Measurements from ENCODE around the gene COPZ2.
"Not testable (repeated sequence)": the region's sequence is repeated elsewhere in the genome, so short reads cannot be mapped to it uniquely, and the experiment has no call there.

Gene COPZ2

DNA sequence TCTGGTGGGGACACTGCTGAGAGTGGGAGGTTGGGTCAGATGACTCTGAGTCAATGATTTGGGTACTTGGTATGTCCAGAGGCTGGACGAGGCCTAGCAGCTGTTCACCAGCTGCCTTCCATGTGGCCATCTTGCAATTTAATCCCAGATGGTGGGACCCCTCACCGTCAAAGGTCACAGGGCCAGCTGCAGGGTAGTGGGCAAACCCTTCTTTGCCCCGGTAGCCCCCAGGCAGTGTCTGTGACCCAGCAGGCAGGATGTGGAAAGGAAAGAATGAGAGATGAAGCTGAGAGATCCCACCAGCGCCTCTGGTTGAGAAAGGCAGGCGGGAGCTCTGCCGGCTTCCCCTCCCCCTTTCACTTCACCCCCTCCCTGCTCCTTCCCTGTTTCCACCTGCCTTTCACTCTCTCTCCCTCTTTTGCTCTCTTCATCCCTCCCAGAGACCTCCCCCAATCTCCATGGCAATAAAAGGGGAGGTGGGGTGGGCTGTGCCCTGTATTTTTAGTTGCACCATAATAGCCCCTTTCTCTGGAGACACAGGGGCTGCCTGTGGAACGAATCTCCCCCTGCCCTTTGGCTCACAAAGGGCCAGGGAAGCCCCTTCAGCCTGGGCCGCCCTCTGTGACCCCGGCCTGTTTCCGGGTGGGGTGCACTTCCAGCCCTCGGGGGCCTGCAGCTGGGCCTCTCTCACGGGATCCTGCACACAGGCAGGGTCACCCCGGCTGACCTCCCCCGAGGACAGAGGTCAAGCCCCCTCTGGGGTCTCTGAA is 46.5 kb downstream of the COPZ2 start:
- no peak overlapping the region for H3K4me3 ChIP-seq (ENCODE audit: low read depth, low read length)
- no peak for DNase-seq (ENCODE audit: low read depth)

DNA sequence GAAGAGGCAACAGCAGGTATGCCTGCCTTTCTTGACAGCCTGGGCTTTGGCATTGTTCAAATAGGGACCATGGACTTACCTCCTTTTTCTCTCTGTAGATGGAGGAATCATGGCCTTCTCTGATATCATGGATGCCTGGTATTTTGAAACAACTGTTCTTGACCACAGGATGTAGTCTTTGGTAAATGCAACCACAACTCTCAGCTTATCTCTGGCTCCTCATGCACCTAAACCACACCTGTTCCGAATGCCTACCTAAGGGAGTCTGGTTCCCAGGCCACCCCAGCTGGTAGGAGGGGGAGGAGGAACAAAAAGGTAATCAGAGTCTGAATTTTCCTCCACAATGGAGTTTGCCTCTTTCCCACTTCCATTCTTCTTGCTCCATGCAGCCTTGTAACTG is 47.9 kb downstream of the COPZ2 start:
- TF ChIP-seq, protein P1, sequence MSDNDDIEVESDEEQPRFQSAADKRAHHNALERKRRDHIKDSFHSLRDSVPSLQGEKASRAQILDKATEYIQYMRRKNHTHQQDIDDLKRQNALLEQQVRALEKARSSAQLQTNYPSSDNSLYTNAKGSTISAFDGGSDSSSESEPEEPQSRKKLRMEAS (IDR thresholded peaks at IDR 0.05; ENCODE audit: low read depth, low read length): no peak
- TF ChIP-seq, protein P2, sequence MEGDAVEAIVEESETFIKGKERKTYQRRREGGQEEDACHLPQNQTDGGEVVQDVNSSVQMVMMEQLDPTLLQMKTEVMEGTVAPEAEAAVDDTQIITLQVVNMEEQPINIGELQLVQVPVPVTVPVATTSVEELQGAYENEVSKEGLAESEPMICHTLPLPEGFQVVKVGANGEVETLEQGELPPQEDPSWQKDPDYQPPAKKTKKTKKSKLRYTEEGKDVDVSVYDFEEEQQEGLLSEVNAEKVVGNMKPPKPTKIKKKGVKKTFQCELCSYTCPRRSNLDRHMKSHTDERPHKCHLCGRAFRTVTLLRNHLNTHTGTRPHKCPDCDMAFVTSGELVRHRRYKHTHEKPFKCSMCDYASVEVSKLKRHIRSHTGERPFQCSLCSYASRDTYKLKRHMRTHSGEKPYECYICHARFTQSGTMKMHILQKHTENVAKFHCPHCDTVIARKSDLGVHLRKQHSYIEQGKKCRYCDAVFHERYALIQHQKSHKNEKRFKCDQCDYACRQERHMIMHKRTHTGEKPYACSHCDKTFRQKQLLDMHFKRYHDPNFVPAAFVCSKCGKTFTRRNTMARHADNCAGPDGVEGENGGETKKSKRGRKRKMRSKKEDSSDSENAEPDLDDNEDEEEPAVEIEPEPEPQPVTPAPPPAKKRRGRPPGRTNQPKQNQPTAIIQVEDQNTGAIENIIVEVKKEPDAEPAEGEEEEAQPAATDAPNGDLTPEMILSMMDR (IDR thresholded peaks at IDR 0.05; ENCODE audit: low read depth, low read length): no peak
- TF ChIP-seq POLR2A (IDR thresholded peaks at IDR 0.05; ENCODE audit: extremely low read depth, insufficient read length): no peak
- TF ChIP-seq MYC (IDR thresholded peaks at IDR 0.05; ENCODE audit: low read depth, low read length): no peak
- no peak for DNase-seq (ENCODE audit: low read depth)
- H3K4me3 ChIP-seq (ENCODE audit: low read depth, low read length): no peak overlapping the region

More for the DNA sequence above, 46.5 kb downstream of the COPZ2 start:
- no peak for TF ChIP-seq POLR2A (IDR thresholded peaks at IDR 0.05; ENCODE audit: extremely low read depth, insufficient read length)
- no peak for TF ChIP-seq MYC (IDR thresholded peaks at IDR 0.05; ENCODE audit: low read depth, low read length)
- TF ChIP-seq, protein P2 (IDR thresholded peaks at IDR 0.05; ENCODE audit: low read depth, low read length): no peak
- TF ChIP-seq, protein P1 (IDR thresholded peaks at IDR 0.05; ENCODE audit: low read depth, low read length): no peak

DNA sequence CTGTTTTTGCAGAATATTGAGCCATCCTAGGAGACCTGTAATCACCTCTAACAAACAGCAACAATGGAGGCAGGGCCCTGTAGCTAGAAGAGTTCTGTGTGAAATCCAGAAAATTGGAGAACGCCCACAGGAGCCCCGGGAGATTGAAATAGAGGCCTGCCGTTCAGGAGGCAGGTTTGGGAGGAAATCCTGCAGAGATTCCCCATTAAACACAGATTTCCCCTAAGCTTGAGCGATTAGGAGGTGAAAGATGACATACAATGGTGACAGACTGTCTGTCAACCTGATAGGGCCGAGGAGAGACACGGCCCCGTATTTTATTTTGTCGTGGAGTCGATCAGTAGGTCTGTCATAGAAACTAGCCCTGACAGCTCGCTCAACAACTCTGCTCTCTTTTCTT is 48.4 kb downstream of the COPZ2 start:
- no peak overlapping the region for H3K4me3 ChIP-seq (ENCODE audit: low read depth, low read length)
- TF ChIP-seq POLR2A (IDR thresholded peaks at IDR 0.05; ENCODE audit: extremely low read depth, insufficient read length): no peak
- no peak for TF ChIP-seq MYC (IDR thresholded peaks at IDR 0.05; ENCODE audit: low read depth, low read length)
- TF ChIP-seq, protein P2 (IDR thresholded peaks at IDR 0.05; ENCODE audit: low read depth, low read length): no peak
- TF ChIP-seq, protein P1 (IDR thresholded peaks at IDR 0.05; ENCODE audit: low read depth, low read length): no peak
- DNase-seq (ENCODE audit: low read depth): no peak

DNA sequence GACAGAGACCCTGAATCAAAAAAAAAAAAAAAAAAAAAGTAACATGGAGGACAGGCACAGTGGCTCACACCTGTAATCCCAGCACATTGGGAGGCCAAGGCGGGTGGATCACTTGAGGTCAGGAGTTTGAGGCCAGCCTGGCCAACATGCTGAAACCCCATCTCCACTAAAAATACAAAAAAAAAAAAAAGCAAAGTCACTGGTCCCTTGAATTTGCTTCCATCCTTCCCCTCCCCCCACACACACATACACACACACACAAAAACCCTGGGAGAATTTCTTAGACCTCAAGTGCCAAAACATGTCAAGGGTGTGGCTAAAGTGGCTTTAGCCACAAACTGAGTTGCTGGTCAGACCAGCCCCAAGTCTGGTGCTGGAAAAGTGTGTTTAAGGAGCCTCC is 49.2 kb downstream of the COPZ2 start:
- not testable (repeated sequence) for H3K4me3 ChIP-seq (ENCODE audit: low read depth, low read length); DNase-seq (ENCODE audit: low read depth)

DNA sequence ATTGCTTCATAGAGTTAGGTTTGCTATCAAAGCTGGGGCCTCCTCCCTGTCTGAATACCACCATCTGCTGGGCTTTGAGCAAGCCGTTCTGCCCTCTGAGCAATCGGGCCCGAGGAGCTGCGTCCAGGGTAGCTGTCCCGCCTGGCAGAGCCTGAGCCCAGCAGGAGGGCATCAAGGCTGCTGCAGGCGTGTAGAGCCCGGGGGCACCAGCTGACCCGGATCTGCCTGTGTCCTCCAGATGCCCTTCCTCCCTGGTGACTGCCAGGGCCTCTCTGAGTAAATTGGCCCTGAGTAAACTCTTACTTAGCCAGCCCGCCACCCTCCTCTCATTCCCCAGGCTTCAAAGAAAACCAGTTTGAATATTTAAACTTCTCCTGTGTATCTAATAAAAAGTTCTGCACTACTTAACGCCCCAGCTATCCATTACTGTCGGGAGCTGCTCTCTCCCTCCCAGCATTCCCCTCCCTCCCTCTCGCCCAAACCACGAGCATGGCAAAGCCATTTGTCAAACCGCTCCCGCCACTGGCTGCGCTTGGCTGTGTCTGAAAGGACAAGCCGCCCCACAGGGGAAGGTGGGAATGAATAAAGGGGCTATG is 50.3 kb downstream of the COPZ2 start:
- DNase-seq (ENCODE audit: low read depth): no peak
- H3K4me3 ChIP-seq (ENCODE audit: low read depth, low read length): no peak overlapping the region
- TF ChIP-seq, protein P1 (IDR thresholded peaks at IDR 0.05; ENCODE audit: low read depth, low read length): no peak

DNA sequence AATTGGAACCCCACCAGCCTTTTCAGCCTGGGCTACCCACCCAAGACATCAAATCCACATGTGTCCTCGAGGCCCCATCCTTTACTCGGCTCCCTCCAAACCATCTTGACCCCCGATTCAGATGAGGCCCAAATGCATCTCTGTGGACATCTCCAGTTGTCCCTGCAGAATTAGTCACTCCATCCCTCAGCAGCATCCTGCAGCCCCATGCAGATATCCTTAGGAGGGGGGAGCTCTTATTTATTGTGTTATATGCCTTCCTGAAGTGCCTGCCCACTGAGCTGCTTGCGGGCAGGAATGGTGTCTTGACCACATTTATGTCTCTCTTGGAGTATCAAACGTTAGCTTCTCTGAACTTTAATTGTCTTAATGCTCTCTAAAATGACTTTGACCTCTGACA is 51.1 kb downstream of the COPZ2 start:
- no peak overlapping the region for H3K4me3 ChIP-seq (ENCODE audit: low read depth, low read length)
- TF ChIP-seq, protein P2 (IDR thresholded peaks at IDR 0.05; ENCODE audit: low read depth, low read length): no peak
- DNase-seq (ENCODE audit: low read depth): no peak
